IMR-90 (cell line): ENCODE data around the gene ID1. TPM values are rescaled to one million over a fixed set of nuclear protein-coding genes. Genes with fewer than 3 reads are reported as not detected.

Experiments used
- ATAC-seq: fragments of 200-7000 bp; cut with Tn5 transposase; 2 replicates; pipeline ENCODE4 v1.9.1; 2020; ENCODE audit warnings: low read depth, mild to moderate bottlenecking, moderate library complexity
- BruUV-seq: library from RNA; stranded (reverse); fragments of 400-500 nt; replicated peaks from 2 replicates; lab custom pipeline; 2021; lab: Mats Ljungman, UMichigan
- CTCF ChIA-PET: fragments of 300-600 bp; formaldehyde crosslinking; extraction: SDS; loops from one replicate; lab custom pipeline; 2021; ENCODE audit warnings: antibody characterized with exemption; lab: Yijun Ruan, JAX
- POLR2A ChIA-PET: fragments of 300-600 bp; sonication (Branson Sonifier 250); formaldehyde crosslinking; loops from one replicate; lab custom pipeline; 2022; ENCODE audit warnings: antibody characterized with exemption; ENCODE audit not compliant: unreplicated experiment; lab: Charles Lee
- DNase-seq: peaks from one replicate; pipeline ENCODE4 v3.0.0; 2013
- H2AFZ ChIP-seq: replicated peaks from 2 replicates; pipeline ENCODE3; 2013; ENCODE audit warnings: low read length, mild to moderate bottlenecking; ENCODE audit not compliant: poor library complexity
- H2AK5ac ChIP-seq: 2 replicates; pipeline ENCODE4 v1.6.1; 2013; ENCODE audit warnings: low read depth, low read length, inconsistent platforms
- H2AK9ac ChIP-seq: replicated peaks from 2 replicates; pipeline ENCODE3; 2013; ENCODE audit warnings: mild to moderate bottlenecking, low read depth, low read length, moderate library complexity; ENCODE audit not compliant: poor library complexity
- H2BK120ac ChIP-seq: 2 replicates; pipeline ENCODE4 v1.6.1; 2013; ENCODE audit warnings: low read depth, low read length, inconsistent platforms
- H2BK15ac ChIP-seq: 3 replicates; pipeline ENCODE4 v1.6.1; 2013; ENCODE audit warnings: low read depth, low read length, inconsistent platforms
- H2BK20ac ChIP-seq: 2 replicates; pipeline ENCODE4 v1.6.1; 2013; ENCODE audit warnings: low read depth, mild to moderate bottlenecking, inconsistent platforms, low read length, moderate library complexity
- H2BK5ac ChIP-seq: 2 replicates; pipeline ENCODE4 v1.6.1; 2013; ENCODE audit warnings: mild to moderate bottlenecking, low read depth, low read length, inconsistent platforms; ENCODE audit not compliant: poor library complexity, severe bottlenecking
- H3K14ac ChIP-seq: replicated peaks from 2 replicates; pipeline ENCODE4 v1.6.1; 2013; ENCODE audit warnings: low read depth, low read length, inconsistent platforms
- H3K18ac ChIP-seq: 2 replicates; pipeline ENCODE4 v1.6.1; 2013; ENCODE audit warnings: low read depth, low read length, control low read depth
- H3K23ac ChIP-seq: 2 replicates; pipeline ENCODE4 v1.6.1; 2013; ENCODE audit warnings: low read depth, low read length, inconsistent platforms
- H3K27ac ChIP-seq: 2 replicates; pipeline ENCODE4 v1.5.1; 2013; ENCODE audit warnings: mild to moderate bottlenecking, control low read depth, low read length; ENCODE audit not compliant: insufficient read depth
- H3K27me3 ChIP-seq: 2 replicates; pipeline ENCODE4 v1.6.1; 2013; ENCODE audit warnings: low read length; ENCODE audit not compliant: control insufficient read depth, insufficient read depth
- H3K36me3 ChIP-seq: 2 replicates; pipeline ENCODE4 v1.6.1; 2013; ENCODE audit warnings: low read length, mixed read lengths; ENCODE audit not compliant: control insufficient read depth, insufficient read depth
- H3K4ac ChIP-seq: 2 replicates; pipeline ENCODE4 v1.6.1; 2013; ENCODE audit warnings: low read depth, low read length, inconsistent platforms
- H3K4me1 ChIP-seq: 2 replicates; pipeline ENCODE4 v1.6.1; 2013; ENCODE audit warnings: low read length, mixed read lengths; ENCODE audit not compliant: control insufficient read depth, insufficient read depth
- H3K4me2 ChIP-seq: 2 replicates; pipeline ENCODE4 v1.6.1; 2013; ENCODE audit warnings: low read depth, mild to moderate bottlenecking, control low read depth, low read length, moderate library complexity
- H3K4me3 ChIP-seq: 2 replicates; pipeline ENCODE4 v1.5.1; 2013; ENCODE audit warnings: low read depth, mild to moderate bottlenecking, control low read depth, low read length, moderate library complexity; ENCODE audit not compliant: insufficient read depth
- H3K56ac ChIP-seq: 2 replicates; pipeline ENCODE4 v1.6.1; 2013; ENCODE audit warnings: low read length, inconsistent platforms; ENCODE audit not compliant: insufficient read depth; ENCODE audit errors: extremely low read depth
- H3K79me1 ChIP-seq, 2 experiments: 2 replicates each; pipeline ENCODE4 v1.6.1; 2013; ENCODE audit warnings: low read length in 2 of 2, inconsistent platforms in 1 of 2, low read depth in 1 of 2
- H3K9ac ChIP-seq: 2 replicates; pipeline ENCODE4 v1.6.1; 2013; ENCODE audit warnings: low read depth, low read length, control low read depth
- H3K9me1 ChIP-seq: 2 replicates; pipeline ENCODE4 v1.6.1; 2013; ENCODE audit warnings: low read length, inconsistent platforms; ENCODE audit not compliant: insufficient read depth
- H3K9me3 ChIP-seq: 2 replicates; pipeline ENCODE4 v1.6.1; 2013; ENCODE audit warnings: low read length; ENCODE audit not compliant: control insufficient read depth, insufficient read depth
- H4K20me1 ChIP-seq: 2 replicates; pipeline ENCODE4 v1.6.1; 2013; ENCODE audit warnings: low read length, inconsistent platforms; ENCODE audit not compliant: insufficient read depth
- H4K5ac ChIP-seq: 2 replicates; pipeline ENCODE4 v1.6.1; 2013; ENCODE audit warnings: mild to moderate bottlenecking, low read depth, low read length, control low read depth
- H4K8ac ChIP-seq, 2 experiments: 2 replicates each; pipeline ENCODE4 v1.6.1; 2013; ENCODE audit warnings: low read depth in 2 of 2, low read length in 2 of 2, control low read depth in 1 of 2, inconsistent platforms in 1 of 2
- H4K91ac ChIP-seq: 2 replicates; pipeline ENCODE4 v1.6.1; 2013; ENCODE audit warnings: low read depth, low read length, inconsistent platforms; ENCODE audit not compliant: insufficient read depth
- CEBPB ChIP-seq: IDR thresholded peaks from 2 replicates; pipeline ENCODE4 v1.6.1; 2012; ENCODE audit warnings: low read depth, low read length, improper control_type of control experiment
- ELK1 ChIP-seq: fragments of 150-350 bp; IDR thresholded peaks from 2 replicates; pipeline ENCODE4 v1.6.1; 2016; ENCODE audit warnings: low read depth, mild to moderate bottlenecking, low read length, moderate library complexity, borderline replicate concordance
- MAZ ChIP-seq: IDR thresholded peaks from 2 replicates; pipeline ENCODE4 v1.6.1; 2012; ENCODE audit warnings: low read depth, mild to moderate bottlenecking, low read length, improper control_type of control experiment, moderate library complexity, borderline replicate concordance
- MXI1 ChIP-seq: IDR thresholded peaks from 2 replicates; pipeline ENCODE4 v1.6.1; 2012; ENCODE audit warnings: low read depth, mild to moderate bottlenecking, low read length, moderate library complexity, borderline replicate concordance
- RAD21 ChIP-seq: IDR thresholded peaks from 2 replicates; pipeline ENCODE4 v1.6.1; 2012; ENCODE audit warnings: low read length, improper control_type of control experiment
- RCOR1 ChIP-seq: IDR thresholded peaks from 2 replicates; pipeline ENCODE4 v1.6.1; 2012; ENCODE audit warnings: mild to moderate bottlenecking, low read length, improper control_type of control experiment; ENCODE audit not compliant: insufficient replicate concordance
- RFX5 ChIP-seq: IDR thresholded peaks from 2 replicates; pipeline ENCODE4 v1.8.0; 2012; ENCODE audit warnings: low read depth, mild to moderate bottlenecking, low read length, moderate library complexity
- SMC3 ChIP-seq: fragments of 150-350 bp; IDR thresholded peaks from 2 replicates; pipeline ENCODE4 v1.6.1; 2016; ENCODE audit warnings: low read depth, mild to moderate bottlenecking, antibody characterized with exemption, low read length, moderate library complexity
- USF2 ChIP-seq: fragments of 150-350 bp; IDR thresholded peaks from 2 replicates; pipeline ENCODE4 v1.6.1; 2017; ENCODE audit warnings: mild to moderate bottlenecking, antibody characterized with exemption, low read length, low read depth
- WGBS, 2 experiments: methylation state at CpG; one replicate each; pipeline versions ENCODE4 v1.1.5 to v1.1.7; 2013; ENCODE audit warnings: missing lambda C conversion rate in 2 of 2; ENCODE audit not compliant: insufficient read length in 1 of 2; ENCODE audit errors: extremely low coverage in 2 of 2; 5-methylcytosine and 5-hydroxymethylcytosine counted together
- dilution Hi-C: fragments of 300-500 bp; cut with HindIII; formaldehyde crosslinking; loops from one replicate; pipeline ENCODE4 v1.14.3; 2018; ENCODE audit warnings: low sequenced_read_pairs; ENCODE audit not compliant: unreplicated experiment
- in situ Hi-C: fragments of 300-500 bp; cut with MboI; formaldehyde crosslinking; loops from 3 replicates; pipeline ENCODE4 v1.14.3; 2019; ENCODE audit warnings: low sequenced_read_pairs, inconsistent platforms, mixed read lengths
- intact Hi-C: fragments of 100-400 bp; cut with micrococcal nuclease; formaldehyde crosslinking; loops from 2 replicates; pipeline ENCODE4 v1.10.0; 2022
- polyA plus RNA-seq, 3 experiments: library from polyadenylated mRNA; depleted of rRNA; stranded (reverse); fragments of >200 nt; gene quantifications; 2 replicates each; pipeline ENCODE4 v1.2.3, GENCODE V29; 2012; ENCODE audit warnings: low replicate concordance in 1 of 3
- total RNA-seq: library from RNA; depleted of rRNA; stranded (reverse); fragments of >200 nt; gene quantifications from 2 replicates; pipeline ENCODE4 v1.2.3, GENCODE V29; 2012

The ID1 gene
- total and polyA plus RNA-seq, 2 of the 4 experiments (the other 2 are of a cell fraction) = 148 to 174 TPM

- intact Hi-C loops (no loop called here), dilution Hi-C loops (no loop called here), in situ Hi-C loops (no loop called here)
- Histone ChIP-seq H4K8ac (no peak overlapping the region), H2AK5ac (no peak overlapping the region), H3K36me3 (no peaks in the 10 kb centered on the region), H3K4ac (no peak overlapping the region), H4K5ac (no peak overlapping the region), H2BK15ac (no peak overlapping the region), H3K4me3 (no peak overlapping the region), H4K20me1 (no peaks in the 10 kb centered on the region), H3K27me3 (no peaks in the 10 kb centered on the region), H2AK9ac (no peak overlapping the region), H3K9ac (no peak overlapping the region), H3K9me3 (no peaks in the 10 kb centered on the region), H3K4me1 (peaks cover 11% of the 10 kb centered on the region; the same call in 1 of the 2 replicates), H2AFZ (peak overlapping the region; percentile 16), H4K91ac (no peak overlapping the region), H3K56ac (no peak overlapping the region), H2BK20ac (no peak overlapping the region), H2BK5ac (no peak overlapping the region), H3K79me1 (no peaks in the 10 kb centered on the region), H3K18ac (no peak overlapping the region), H3K4me2 (no peak overlapping the region), H3K14ac (no peak overlapping the region), H3K27ac (no peak overlapping the region), H3K9me1 (no peaks in the 10 kb centered on the region; the same call in 1 of the 2 replicates), H3K23ac (no peak overlapping the region), H2BK120ac (no peak overlapping the region)
- CTCF ChIA-PET = interaction anchor here (0.6 kb wide), 1 partner anchor 11 kb away, joined by 3 read pairs; no protein-coding TSS in a partner anchor
- BruUV-seq = no TSS peak
- ATAC-seq (no peak), DNase-seq (no peak)
- TF ChIP-seq MAZ = no peak
- no peak for TF ChIP-seq USF2
- no peak for TF ChIP-seq CEBPB
- no peak for TF ChIP-seq RCOR1
- no peak for TF ChIP-seq RAD21
- TF ChIP-seq RFX5 = no peak
- no peak for TF ChIP-seq SMC3
- no peak for TF ChIP-seq MXI1
- no peak for TF ChIP-seq ELK1
- no CpG with 5 or more reads among the region's 2 CpGs for WGBS, 2 experiments
- POLR2A ChIA-PET = no interaction called here
Observed at GRCh38 chr20:31630187-31630790, 25.2 kb downstream of the ID1 start.
